Neural progenitor cell (in vitro differentiated cells): ENCODE measurements around the gene NKAIN4.

Experiments
- CTCF ChIP-seq: fragments of 200-600 bp; sonication (generic); IDR thresholded peaks from 2 replicates; pipeline ENCODE4 v1.5.1; 2017; ENCODE audit warnings: antibody characterized with exemption, mild to moderate bottlenecking
- EZH2 ChIP-seq: fragments of 200-600 bp; sonication (generic); IDR thresholded peaks from 2 replicates; pipeline ENCODE4 v1.6.1; 2017; ENCODE audit warnings: antibody characterized with exemption, mild to moderate bottlenecking, moderate library complexity

GRCh38 chr20:63206878-63207277, 47.4 kb downstream of the NKAIN4 start:
- TF ChIP-seq CTCF (no peak), EZH2 (no peak)
